SK-N-SH treated with all-trans-retinoic acid at 6 μM for 48 hours (cell line): ENCODE results near the gene PDCD1.

Source experiments
- GLIS3 ChIP-seq: fragments of 250-450 bp; sonication (Bioruptor Pico); IDR thresholded peaks from 2 replicates; pipeline ENCODE4 v1.5.0; 2020; ENCODE audit warnings: mild to moderate bottlenecking, moderate library complexity
- SNAI2 ChIP-seq: fragments of 250-450 bp; sonication (Bioruptor Pico); IDR thresholded peaks from 2 replicates; pipeline ENCODE4 v1.5.0; 2020; ENCODE audit warnings: mild to moderate bottlenecking, moderate library complexity

- no peak for TF ChIP-seq GLIS3 (CRISPR knock-in tag)
- TF ChIP-seq SNAI2 (CRISPR knock-in tag): no peak
Measured at GRCh38 chr2:241902357-241902991, 43.8 kb upstream of the PDCD1 start.
